Gastroesophageal sphincter (tissue), 4 donors: ENCODE results near the gene SV2C. TPM values are rescaled to one million over a fixed set of nuclear protein-coding genes. Genes with fewer than 3 reads are reported as not detected.

Experiments used
- ATAC-seq: fragments of 150-250 bp; one replicate; pipeline ENCODE4 v1.9.1; 2016; ENCODE audit warnings: mild to moderate bottlenecking, moderate library complexity
- H3K27ac ChIP-seq, 4 donors: fragments of 200-600 bp; sonication (generic) in 3 of 4; 1 replicate in 3 of 4; 2 replicates in 1 of 4; pipeline ENCODE4 v1.5.1; 2016 to 2019
- H3K27me3 ChIP-seq: fragments of 200-600 bp; sonication (generic); one replicate; pipeline ENCODE4 v1.5.1; 2019
- H3K36me3 ChIP-seq, 2 donors: fragments of 200-600 bp; sonication (generic); one replicate each; pipeline ENCODE4 v1.5.1; 2019; ENCODE audit warnings: control low read depth in 1 of 2
- H3K4me1 ChIP-seq, 3 donors: fragments of 200-600 bp; sonication (generic); 1 replicate in 2 of 3; 2 replicates in 1 of 3; pipeline ENCODE4 v1.5.1; 2016 to 2019; ENCODE audit warnings: control low read depth in 2 of 3
- H3K4me3 ChIP-seq, 2 donors: fragments of 200-600 bp; sonication (generic); one replicate each; pipeline ENCODE4 v1.5.1; 2019; ENCODE audit warnings: mild to moderate bottlenecking in 1 of 2, moderate library complexity in 1 of 2
- H3K9me3 ChIP-seq, 3 donors: fragments of 200-600 bp; sonication (generic); one replicate each; pipeline ENCODE4 v1.5.1; 2017 to 2019; ENCODE audit warnings: control low read depth in 2 of 3
- CTCF ChIP-seq, 4 experiments: fragments of 200-600 bp in 2 of 4; fragments of 450-650 bp in 2 of 4; sonication (generic) in 1 of 4; IDR thresholded peaks; one replicate each; pipeline ENCODE4 v1.5.1; 2017 to 2019; ENCODE audit warnings: antibody characterized with exemption in 4 of 4, mild to moderate bottlenecking in 2 of 4, moderate library complexity in 2 of 4
- EP300 ChIP-seq: sonication (generic); formaldehyde crosslinking; IDR thresholded peaks from one replicate; pipeline ENCODE4 v1.6.1; 2017; ENCODE audit warnings: antibody characterized with exemption, mild to moderate bottlenecking
- POLR2A ChIP-seq, 2 donors: fragments of 450-650 bp; IDR thresholded peaks; one replicate each; pipeline ENCODE4 v1.6.1; 2017; ENCODE audit warnings: antibody characterized with exemption in 2 of 2, mild to moderate bottlenecking in 2 of 2, moderate library complexity in 1 of 2
- POLR2AphosphoS5 ChIP-seq: sonication (generic); formaldehyde crosslinking; IDR thresholded peaks from one replicate; pipeline ENCODE4 v1.6.1; 2017; ENCODE audit warnings: antibody characterized with exemption
- WGBS, 2 donors: methylation state at CpG; one replicate each; pipeline ENCODE4 v1.1.5; 2018; ENCODE audit warnings: low coverage in 1 of 2; 5-methylcytosine and 5-hydroxymethylcytosine counted together
- total RNA-seq, 4 donors: library from RNA; depleted of rRNA; stranded (reverse); fragments of >200 nt; gene quantifications; one replicate each; pipeline ENCODE4 v1.1.0, GENCODE V29; 2016

Gene SV2C
- total RNA-seq, 4 donors from 2014 or later = 0.16 to 0.67 (median 0.39) TPM

GRCh38 chr5:76351176-76351575 is 268.0 kb downstream of the SV2C start:
- Histone ChIP-seq H3K27me3 (no peaks in the 10 kb centered on the region), H3K9me3 (no peaks in the 10 kb centered on the region), H3K4me1 (no peaks in the 10 kb centered on the region), H3K36me3 (no peaks in the 10 kb centered on the region), H3K27ac (no peak overlapping the region), H3K4me3 (no peak overlapping the region)
- no peak for TF ChIP-seq POLR2AphosphoS5
- no peak for TF ChIP-seq EP300
- no peak for TF ChIP-seq CTCF (IDR thresholded peaks at IDR 0.05)
- no peak for TF ChIP-seq POLR2A (IDR thresholded peaks at IDR 0.05)
- WGBS, 2 donors = 0 to 75% methylated on average over 1 to 4 of the region's 4 CpGs
- ATAC-seq = no peak

GRCh38 chr5:76351577-76351976 is 268.4 kb downstream of the SV2C start:
- no peak overlapping the region for H3K4me3 ChIP-seq
- H3K27me3 ChIP-seq = no peaks in the 10 kb centered on the region
- H3K9me3 ChIP-seq = no peaks in the 10 kb centered on the region
- no peak overlapping the region for H3K27ac ChIP-seq
- no peak for ATAC-seq
- H3K36me3 ChIP-seq = no peaks in the 10 kb centered on the region
- no peaks in the 10 kb centered on the region for H3K4me1 ChIP-seq
- no peak for TF ChIP-seq POLR2AphosphoS5
- TF ChIP-seq POLR2A (IDR thresholded peaks at IDR 0.05) = no peak
- no peak for TF ChIP-seq CTCF (IDR thresholded peaks at IDR 0.05)
- no peak for TF ChIP-seq EP300
- WGBS, 2 donors = 81 to 97% methylated on average over 3 to 4 of the region's 8 CpGs

GRCh38 chr5:76356887-76357286 is 273.7 kb downstream of the SV2C start:
- Histone ChIP-seq H3K9me3 (no peaks in the 10 kb centered on the region), H3K4me3 (no peak overlapping the region), H3K27me3 (no peaks in the 10 kb centered on the region), H3K4me1 (no peaks in the 10 kb centered on the region), H3K27ac (no peak overlapping the region), H3K36me3 (no peaks in the 10 kb centered on the region)
- WGBS, 2 donors = 83 to 89% methylated on average over 2 to 3 of the region's 5 CpGs
- no peak for TF ChIP-seq POLR2AphosphoS5
- no peak for TF ChIP-seq CTCF (IDR thresholded peaks at IDR 0.05)
- TF ChIP-seq EP300 = no peak
- no peak for TF ChIP-seq POLR2A (IDR thresholded peaks at IDR 0.05)
- ATAC-seq = no peak

GRCh38 chr5:76363352-76364225 is 280.4 kb downstream of the SV2C start:
- Histone ChIP-seq H3K4me3 (no peak overlapping the region), H3K27ac (no peak overlapping the region), H3K4me1 (no peaks in the 10 kb centered on the region), H3K36me3 (no peaks in the 10 kb centered on the region), H3K9me3 (no peaks in the 10 kb centered on the region), H3K27me3 (no peaks in the 10 kb centered on the region)
- TF ChIP-seq POLR2AphosphoS5 (no peak), CTCF (IDR thresholded peaks at IDR 0.05) (no peak), EP300 (no peak), POLR2A (IDR thresholded peaks at IDR 0.05) (no peak)
- ATAC-seq = no peak
- 38 to 78% methylated on average over 6 to 11 of the region's 17 CpGs for WGBS, 2 donors

- Histone ChIP-seq H3K4me3 (no peak overlapping the region), H3K36me3 (no peaks in the 10 kb centered on the region), H3K27me3 (no peaks in the 10 kb centered on the region), H3K27ac (no peak overlapping the region), H3K4me1 (no peaks in the 10 kb centered on the region), H3K9me3 (no peaks in the 10 kb centered on the region)
- WGBS, 2 donors = 69 to 83% methylated on average over 1 to 2 of the region's 2 CpGs
- no peak for ATAC-seq
- no peak for TF ChIP-seq CTCF (IDR thresholded peaks at IDR 0.05)
- TF ChIP-seq POLR2A (IDR thresholded peaks at IDR 0.05) = no peak
- no peak for TF ChIP-seq EP300
- TF ChIP-seq POLR2AphosphoS5 = no peak
Measured at GRCh38 chr5:76364226-76364589, 281.0 kb downstream of the SV2C start.
